Astrocyte of the cerebellum (primary cell): ENCODE results near the gene STARD7.
"Not testable (repeated sequence)": the region's sequence is repeated elsewhere in the genome, so short reads cannot be mapped to it uniquely, and the experiment has no call there.

Source experiments
- DNase-seq: peaks from one replicate; pipeline ENCODE4 v3.0.0-alpha.2; 2011; ENCODE audit warnings: low read depth
- H3K4me3 ChIP-seq: 2 replicates; pipeline ENCODE4 v1.5.1; 2011; ENCODE audit warnings: mild to moderate bottlenecking, low read depth, low read length, moderate library complexity
- in situ Hi-C: cut with HindIII; loops from 2 replicates; pipeline ENCODE4 v1.10.0; 2017; ENCODE audit warnings: low sequenced_read_pairs
- TF ChIP-seq, protein P1 (sequence below): IDR thresholded peaks from 2 replicates; pipeline ENCODE4 v1.5.1; 2012; ENCODE audit warnings: low read length, low read depth, moderate library complexity, mild to moderate bottlenecking; ENCODE audit errors: missing control alignments

The STARD7 gene

DNA sequence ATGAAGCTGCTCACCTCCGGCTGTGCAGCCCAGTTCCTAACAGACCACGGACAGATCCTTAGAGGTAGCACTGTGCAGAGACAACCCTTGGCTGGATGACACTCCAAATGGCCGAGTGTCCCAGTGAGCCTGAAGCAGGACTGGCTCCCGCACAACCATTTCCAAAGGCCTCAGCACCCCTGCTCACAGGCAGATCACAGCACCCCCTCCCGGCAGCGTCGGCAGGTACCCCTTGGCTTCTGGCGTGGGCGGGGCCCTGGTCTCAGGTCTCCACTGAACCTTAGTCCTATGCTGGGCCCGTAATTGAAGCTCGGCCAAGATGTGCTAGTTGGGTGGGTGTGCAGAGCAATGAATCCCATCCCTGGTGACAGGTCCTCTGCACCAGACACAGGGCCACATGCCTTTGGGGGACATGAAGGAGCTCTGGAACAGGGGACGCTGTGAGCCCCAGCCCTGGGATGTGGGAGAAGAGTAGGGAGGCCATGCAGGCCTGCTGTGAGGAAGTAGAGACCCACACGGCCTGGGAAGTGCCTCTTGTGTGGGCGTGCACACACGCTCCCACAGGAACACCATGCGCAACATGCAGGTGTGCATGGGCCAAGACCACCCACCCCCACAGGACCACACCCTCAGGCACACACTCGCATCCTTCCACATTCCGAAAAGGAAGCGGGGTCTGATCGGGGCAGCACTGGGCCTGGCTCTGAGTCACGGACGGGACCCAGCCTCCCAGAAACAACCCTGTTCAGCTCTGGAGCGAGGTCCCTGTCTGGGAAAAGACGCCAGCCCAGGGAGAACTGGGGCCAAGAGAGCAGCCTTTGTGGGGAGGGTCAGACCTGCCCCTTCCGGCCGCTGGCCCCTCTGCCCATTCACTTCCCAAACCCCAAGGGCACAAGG is 66.2 kb downstream of the STARD7 start:
- in situ Hi-C loops: no loop called here
- no peak overlapping the region for H3K4me3 ChIP-seq
- TF ChIP-seq, protein P1, sequence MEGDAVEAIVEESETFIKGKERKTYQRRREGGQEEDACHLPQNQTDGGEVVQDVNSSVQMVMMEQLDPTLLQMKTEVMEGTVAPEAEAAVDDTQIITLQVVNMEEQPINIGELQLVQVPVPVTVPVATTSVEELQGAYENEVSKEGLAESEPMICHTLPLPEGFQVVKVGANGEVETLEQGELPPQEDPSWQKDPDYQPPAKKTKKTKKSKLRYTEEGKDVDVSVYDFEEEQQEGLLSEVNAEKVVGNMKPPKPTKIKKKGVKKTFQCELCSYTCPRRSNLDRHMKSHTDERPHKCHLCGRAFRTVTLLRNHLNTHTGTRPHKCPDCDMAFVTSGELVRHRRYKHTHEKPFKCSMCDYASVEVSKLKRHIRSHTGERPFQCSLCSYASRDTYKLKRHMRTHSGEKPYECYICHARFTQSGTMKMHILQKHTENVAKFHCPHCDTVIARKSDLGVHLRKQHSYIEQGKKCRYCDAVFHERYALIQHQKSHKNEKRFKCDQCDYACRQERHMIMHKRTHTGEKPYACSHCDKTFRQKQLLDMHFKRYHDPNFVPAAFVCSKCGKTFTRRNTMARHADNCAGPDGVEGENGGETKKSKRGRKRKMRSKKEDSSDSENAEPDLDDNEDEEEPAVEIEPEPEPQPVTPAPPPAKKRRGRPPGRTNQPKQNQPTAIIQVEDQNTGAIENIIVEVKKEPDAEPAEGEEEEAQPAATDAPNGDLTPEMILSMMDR: no peak
- DNase-seq: no peak

DNA sequence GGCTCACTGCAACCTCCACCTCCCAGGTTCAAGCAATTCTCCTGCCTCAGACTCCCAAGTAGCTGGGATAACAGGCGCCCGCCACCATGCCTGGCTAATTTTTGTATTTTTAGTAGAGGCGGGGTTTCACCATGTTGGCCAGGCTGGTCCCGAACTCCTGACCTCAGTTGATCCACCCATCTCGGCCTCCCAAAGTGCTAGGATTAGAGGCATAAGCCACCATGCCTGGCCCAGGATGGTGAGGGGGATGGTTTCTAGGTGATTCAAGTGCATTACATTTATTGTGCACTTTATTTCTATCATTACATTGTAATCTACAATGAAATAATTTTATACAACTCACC is 67.0 kb downstream of the STARD7 start:
- DNase-seq, H3K4me3 ChIP-seq, in situ Hi-C loops: not testable (repeated sequence)

DNA sequence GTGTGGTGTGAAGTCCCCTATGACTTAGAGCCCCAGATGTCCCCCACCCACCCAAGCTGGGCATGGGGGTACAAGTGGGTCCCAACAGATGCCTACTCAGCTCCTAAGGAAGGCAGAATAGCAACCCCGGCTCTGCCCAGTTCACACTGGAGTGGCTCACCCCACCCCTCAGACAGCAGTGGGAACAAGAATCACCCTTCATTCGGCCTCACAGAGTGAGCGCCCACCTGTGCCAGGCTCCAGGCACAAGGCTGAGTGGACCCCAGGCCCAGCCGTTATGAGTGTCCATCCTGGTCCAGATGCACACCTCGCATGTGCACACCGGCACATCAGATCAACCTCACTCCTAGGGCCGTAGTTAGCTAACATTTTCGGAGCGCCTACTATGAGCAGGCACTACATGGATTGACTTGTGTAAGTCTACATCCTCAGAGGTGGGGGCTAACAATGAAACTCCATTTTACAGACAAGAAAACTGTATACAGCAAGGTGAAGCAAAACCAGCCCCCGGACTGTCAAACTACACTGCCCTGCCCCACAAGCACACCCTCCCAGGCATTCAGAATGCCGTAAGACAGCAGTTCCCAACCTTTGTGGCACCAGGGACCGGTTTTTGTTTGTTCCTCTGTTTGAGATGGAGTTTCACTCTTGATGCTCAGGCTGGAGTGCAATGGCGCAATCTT is 67.5 kb downstream of the STARD7 start:
- no peak for DNase-seq
- no peak overlapping the region for H3K4me3 ChIP-seq
- TF ChIP-seq, protein P1: no peak
- in situ Hi-C loops: no loop called here

DNA sequence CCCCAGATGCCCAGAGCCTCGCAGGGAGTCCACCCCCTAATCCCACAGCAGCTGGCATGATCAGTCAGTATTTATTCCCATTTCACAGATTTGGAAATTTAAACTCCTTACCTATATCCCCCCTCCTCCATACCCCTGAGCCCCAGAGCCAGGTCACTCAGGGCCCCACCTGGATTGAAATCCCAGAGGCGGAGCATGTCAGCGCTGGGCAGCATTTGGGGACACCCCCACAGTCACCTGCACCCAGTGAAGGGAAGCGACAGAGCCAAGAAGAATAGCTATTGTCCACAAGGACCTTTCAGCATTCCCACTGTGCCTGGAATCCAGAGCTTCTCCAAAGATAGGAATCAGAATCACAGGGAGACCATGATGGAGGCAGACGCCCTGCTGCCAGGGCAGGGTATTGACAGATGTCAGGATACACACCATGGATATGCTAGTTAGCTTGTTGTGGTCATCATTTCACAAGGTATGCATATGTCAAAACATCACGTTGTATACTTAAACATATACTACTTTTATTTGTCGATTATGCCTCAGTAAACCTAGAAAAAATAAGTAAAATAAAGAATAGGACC is 69.4 kb downstream of the STARD7 start:
- DNase-seq: no peak
- TF ChIP-seq, protein P1: no peak
- no peak overlapping the region for H3K4me3 ChIP-seq
- in situ Hi-C loops: loop anchor here (10.0 kb wide), 1 partner anchor 126 kb away; the partner anchor contains the start of genes CIAO1 and TMEM127

GRCh38 chr2:96138179-96139145 is 70.2 kb downstream of the STARD7 start, which contains the start of gene ASTL:
TSS of gene ASTL (minus strand) at chr2:96138502. CDS start at chr2:96138436, 66 bp downstream.
- no peak within 1 kb of the TSS for H3K4me3 ChIP-seq
- in situ Hi-C loops: loop anchor here (10.0 kb wide), 1 partner anchor 126 kb away; the partner anchor contains the start of genes CIAO1 and TMEM127
- TF ChIP-seq, protein P1: peak; percentile 65
- no peak for DNase-seq

GRCh38 chr2:96137321-96138178 is 71.1 kb downstream of the STARD7 start:
- no peak for DNase-seq
- in situ Hi-C loops: loop anchor here (10.0 kb wide), 1 partner anchor 127 kb away; the partner anchor contains the start of genes CIAO1 and TMEM127
- no peak overlapping the region for H3K4me3 ChIP-seq
- TF ChIP-seq, protein P1: no peak
